WTC11 (cell line): ENCODE measurements around the gene PGBD5. TPM values are rescaled to one million over a fixed set of nuclear protein-coding genes. Genes with fewer than 3 reads are reported as not detected.

Source experiments
- ATAC-seq: fragments of 200-7000 bp; cut with Tn5 transposase; 2 replicates; pipeline ENCODE4 v1.10.0; 2021; ENCODE audit warnings: mild to moderate bottlenecking, moderate library complexity
- CTCF ChIA-PET: fragments of 300-600 bp; sonication (Branson Sonifier 250); formaldehyde crosslinking; loops from one replicate; lab custom pipeline; 2021; ENCODE audit warnings: antibody characterized with exemption; lab: Charles Lee
- POLR2A ChIA-PET: fragments of 350-600 bp; sonication (Branson Sonifier 250); formaldehyde crosslinking; loops from one replicate; lab custom pipeline; 2021; ENCODE audit warnings: antibody characterized with exemption; lab: Charles Lee
- DNase-seq: peaks from one replicate; pipeline ENCODE4 v3.0.0; 2021; ENCODE audit warnings: low spot score
- H3K27ac Mint-ChIP-seq: 2 replicates; pipeline ENCODE4 v1.8.0; 2021; ENCODE audit warnings: mixed read lengths
- H3K27me3 Mint-ChIP-seq: 2 replicates; pipeline ENCODE4 v1.8.0; 2021; ENCODE audit warnings: low read depth, mild to moderate bottlenecking, moderate library complexity, mixed read lengths
- H3K36me3 Mint-ChIP-seq: 2 replicates; pipeline ENCODE4 v1.8.0; 2021; ENCODE audit warnings: mixed read lengths
- H3K4me1 Mint-ChIP-seq: 2 replicates; pipeline ENCODE4 v1.8.0; 2022; ENCODE audit warnings: mixed read lengths
- H3K4me3 Mint-ChIP-seq: 2 replicates; pipeline ENCODE4 v1.8.0; 2021; ENCODE audit warnings: mild to moderate bottlenecking, moderate library complexity, mixed read lengths
- H3K9me3 Mint-ChIP-seq: 2 replicates; pipeline ENCODE4 v1.8.0; 2021; ENCODE audit warnings: mixed read lengths
- AFF4 ChIP-seq: sonication (generic); formaldehyde crosslinking; IDR thresholded peaks from 2 replicates; pipeline ENCODE4 v1.8.1; 2023; ENCODE audit warnings: mild to moderate bottlenecking, missing genetic modification reagents, borderline replicate concordance
- FOXK1 ChIP-seq: sonication (generic); formaldehyde crosslinking; IDR thresholded peaks from 2 replicates; pipeline ENCODE4 v1.8.0; 2022; ENCODE audit warnings: mild to moderate bottlenecking, moderate library complexity, missing genetic modification reagents
- FOXP4 ChIP-seq: sonication (generic); formaldehyde crosslinking; IDR thresholded peaks from 2 replicates; pipeline ENCODE4 v1.8.0; 2022; ENCODE audit warnings: mild to moderate bottlenecking, missing genetic modification reagents
- HMGXB4 ChIP-seq: sonication (generic); formaldehyde crosslinking; IDR thresholded peaks from 2 replicates; pipeline ENCODE4 v1.8.1; 2023; ENCODE audit warnings: mild to moderate bottlenecking, moderate library complexity, missing genetic modification reagents
- PRDM15 ChIP-seq: sonication (generic); formaldehyde crosslinking; IDR thresholded peaks from 2 replicates; pipeline ENCODE4 v1.8.0; 2022; ENCODE audit warnings: missing genetic modification reagents
- RORB ChIP-seq: fragments of 250-450 bp; sonication (Bioruptor Pico); IDR thresholded peaks from 2 replicates; pipeline ENCODE4 v1.9.0; 2021; ENCODE audit warnings: mild to moderate bottlenecking
- SMAD3 ChIP-seq: sonication (generic); formaldehyde crosslinking; IDR thresholded peaks from 2 replicates; pipeline ENCODE4 v1.8.0; 2022; ENCODE audit warnings: missing genetic modification reagents, mild to moderate bottlenecking, borderline replicate concordance
- TCF7 ChIP-seq: sonication (generic); formaldehyde crosslinking; IDR thresholded peaks from 2 replicates; pipeline ENCODE4 v1.8.0; 2022; ENCODE audit warnings: mild to moderate bottlenecking, low read depth, missing genetic modification reagents, moderate library complexity
- ZBTB21 ChIP-seq: sonication (generic); formaldehyde crosslinking; IDR thresholded peaks from 2 replicates; pipeline ENCODE4 v1.8.1; 2023; ENCODE audit warnings: mild to moderate bottlenecking, missing genetic modification reagents, borderline replicate concordance
- ZBTB43 ChIP-seq: sonication (generic); formaldehyde crosslinking; IDR thresholded peaks from 2 replicates; pipeline ENCODE4 v1.8.1; 2023; ENCODE audit warnings: mild to moderate bottlenecking, missing genetic modification reagents
- ZNF138 ChIP-seq: sonication (generic); formaldehyde crosslinking; conservative IDR thresholded peaks from 2 replicates; pipeline ENCODE4 v1.8.1; 2022; ENCODE audit warnings: mild to moderate bottlenecking, moderate library complexity, missing genetic modification reagents
- ZNF317 ChIP-seq: sonication (generic); formaldehyde crosslinking; IDR thresholded peaks from 2 replicates; pipeline ENCODE4 v1.8.1; 2023; ENCODE audit warnings: low read depth, mild to moderate bottlenecking, moderate library complexity, missing genetic modification reagents, borderline replicate concordance
- ZNF423 ChIP-seq: fragments of 250-450 bp; sonication (Bioruptor Pico); IDR thresholded peaks from 2 replicates; pipeline ENCODE4 v2.1.2; 2022; ENCODE audit warnings: mild to moderate bottlenecking, moderate library complexity
- ZSCAN18 ChIP-seq: fragments of 250-450 bp; sonication (Bioruptor Pico); IDR thresholded peaks from 2 replicates; pipeline ENCODE4 v2.1.2; 2022; ENCODE audit warnings: mild to moderate bottlenecking, moderate library complexity
- total RNA-seq: library from RNA; stranded (reverse); gene quantifications from 3 replicates; pipeline ENCODE4 v1.2.3, GENCODE V29; 2021
- TF ChIP-seq, protein P1 (sequence below): fragments of 250-450 bp; sonication (Bioruptor Pico); conservative IDR thresholded peaks from 2 replicates; pipeline ENCODE4 v1.9.0; 2021; ENCODE audit warnings: mild to moderate bottlenecking
- TF ChIP-seq, protein P2 (sequence below): sonication (generic); formaldehyde crosslinking; IDR thresholded peaks from 2 replicates; pipeline ENCODE4 v1.8.0; 2022; ENCODE audit warnings: mild to moderate bottlenecking, missing genetic modification reagents
- TF ChIP-seq, protein P3 (sequence below): fragments of 250-450 bp; sonication (Bioruptor Pico); IDR thresholded peaks from 2 replicates; pipeline ENCODE4 v1.9.0; 2021; ENCODE audit warnings: mild to moderate bottlenecking

The PGBD5 gene
- total RNA-seq, 1 experiment from 2014 or later: 23.8 TPM

- DNase-seq (no peak), ATAC-seq (no peak)
- no peak overlapping the region; the same call in 1 of the 2 replicates for H3K27ac Mint-ChIP-seq
- peaks cover 15% of the 10 kb centered on the region for H3K36me3 Mint-ChIP-seq
- POLR2A ChIA-PET: no interaction called here
- no peaks in the 10 kb centered on the region for H3K4me1 Mint-ChIP-seq
- no peak overlapping the region for H3K4me3 Mint-ChIP-seq
- no peak for TF ChIP-seq ZBTB43
- no peak for TF ChIP-seq SMAD3
- no peak for TF ChIP-seq AFF4 (CRISPR knock-in tag)
- no peak for TF ChIP-seq PRDM15 (CRISPR knock-in tag)
- H3K9me3 Mint-ChIP-seq: peaks cover 37% of the 10 kb centered on the region
- CTCF ChIA-PET: no interaction called here
- peaks cover 2% of the 10 kb centered on the region; the same call in 1 of the 2 replicates for H3K27me3 Mint-ChIP-seq
Observed at GRCh38 chr1:230469271-230469670, 43.1 kb upstream of the PGBD5 start.

- peaks cover under 1% of the 10 kb centered on the region; the same call in 1 of the 2 replicates for H3K27me3 Mint-ChIP-seq
- POLR2A ChIA-PET: no interaction called here
- H3K4me3 Mint-ChIP-seq: no peak overlapping the region
- DNase-seq: no peak
- ATAC-seq: no peak
- CTCF ChIA-PET: interaction anchor here (0.7 to 1.5 kb wide), 3 partner anchors 10 to 176 kb away, joined by 3 to 5 read pairs (median 3); no protein-coding TSS in a partner anchor
- H3K4me1 Mint-ChIP-seq: no peaks in the 10 kb centered on the region
- H3K9me3 Mint-ChIP-seq: peaks cover 29% of the 10 kb centered on the region
- peaks cover 15% of the 10 kb centered on the region for H3K36me3 Mint-ChIP-seq
- no peak overlapping the region for H3K27ac Mint-ChIP-seq
- no peak for TF ChIP-seq HMGXB4 (CRISPR knock-in tag)
- TF ChIP-seq, protein P1, sequence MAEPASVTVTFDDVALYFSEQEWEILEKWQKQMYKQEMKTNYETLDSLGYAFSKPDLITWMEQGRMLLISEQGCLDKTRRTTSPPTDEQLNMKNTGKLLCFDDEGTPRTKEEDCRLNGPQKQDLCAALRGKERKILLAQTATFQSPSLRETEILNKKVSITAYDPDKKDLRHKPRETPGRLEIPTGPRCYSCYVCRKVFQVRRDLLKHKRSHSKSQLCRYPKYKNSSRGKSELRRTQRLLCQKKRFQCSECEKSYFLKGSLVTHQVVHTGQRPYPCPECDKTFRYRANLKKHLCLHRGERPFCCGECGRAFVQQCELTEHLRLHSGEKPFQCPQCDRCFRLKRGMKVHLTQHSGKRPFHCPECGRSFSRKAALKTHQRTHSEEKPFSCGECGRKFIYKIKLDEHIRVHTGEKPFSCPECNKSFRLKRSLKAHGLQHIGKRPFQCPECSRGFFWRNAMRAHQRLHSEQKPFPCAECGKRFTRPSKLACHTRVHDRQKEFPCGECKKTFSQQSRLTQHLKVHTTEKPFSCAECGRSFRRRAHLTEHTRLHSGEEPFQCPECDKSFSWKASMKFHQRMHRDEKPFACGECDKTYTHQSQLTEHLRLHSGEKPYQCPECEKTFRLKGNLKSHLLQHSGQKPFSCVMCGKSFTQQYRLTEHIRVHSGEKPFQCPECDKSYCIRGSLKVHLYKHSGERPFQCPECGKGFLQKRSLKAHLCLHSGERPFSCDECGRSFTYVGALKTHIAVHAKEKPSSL (CRISPR knock-in tag): no peak
- TF ChIP-seq ZBTB21: no peak
- no peak for TF ChIP-seq RORB (CRISPR knock-in tag)
- no peak for TF ChIP-seq TCF7
- TF ChIP-seq, protein P2, sequence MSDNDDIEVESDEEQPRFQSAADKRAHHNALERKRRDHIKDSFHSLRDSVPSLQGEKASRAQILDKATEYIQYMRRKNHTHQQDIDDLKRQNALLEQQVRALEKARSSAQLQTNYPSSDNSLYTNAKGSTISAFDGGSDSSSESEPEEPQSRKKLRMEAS (CRISPR knock-in tag): no peak
- no peak for TF ChIP-seq ZSCAN18 (CRISPR knock-in tag)
- no peak for TF ChIP-seq ZNF423 (CRISPR knock-in tag)
- no peak for TF ChIP-seq FOXK1 (CRISPR knock-in tag)
- TF ChIP-seq ZNF138 (CRISPR knock-in tag): no peak
- TF ChIP-seq ZNF317 (CRISPR knock-in tag): no peak
- TF ChIP-seq, protein P3, sequence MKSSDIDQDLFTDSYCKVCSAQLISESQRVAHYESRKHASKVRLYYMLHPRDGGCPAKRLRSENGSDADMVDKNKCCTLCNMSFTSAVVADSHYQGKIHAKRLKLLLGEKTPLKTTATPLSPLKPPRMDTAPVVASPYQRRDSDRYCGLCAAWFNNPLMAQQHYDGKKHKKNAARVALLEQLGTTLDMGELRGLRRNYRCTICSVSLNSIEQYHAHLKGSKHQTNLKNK: no peak
- no peak for TF ChIP-seq FOXP4 (CRISPR knock-in tag)
Observed at GRCh38 chr1:230465691-230466090, 39.6 kb upstream of the PGBD5 start.
